Hepatocyte (in vitro differentiated cells): ENCODE results near the gene MAPK4. TPM values are rescaled to one million over a fixed set of nuclear protein-coding genes. Genes with fewer than 3 reads are reported as not detected.
"Not testable (repeated sequence)": the region's sequence is repeated elsewhere in the genome, so short reads cannot be mapped to it uniquely, and the experiment has no call there.

Experiments
- DNase-seq: peaks from one replicate; pipeline ENCODE4 v3.0.0-alpha.2; 2016; ENCODE audit warnings: low spot score
- H2AFZ ChIP-seq: fragments of 200-600 bp; sonication (generic); 2 replicates; pipeline ENCODE4 v1.6.0; 2016; ENCODE audit warnings: antibody characterized with exemption, mild to moderate bottlenecking
- H3K27ac ChIP-seq: fragments of 200-600 bp; sonication (generic); 2 replicates; pipeline ENCODE4 v1.5.1; 2016; ENCODE audit warnings: mild to moderate bottlenecking
- H3K27me3 ChIP-seq: fragments of 200-600 bp; sonication (generic); 2 replicates; pipeline ENCODE4 v1.6.1; 2016
- H3K36me3 ChIP-seq: fragments of 200-600 bp; sonication (generic); replicated peaks from 2 replicates; pipeline ENCODE4 v1.5.1; 2016; ENCODE audit warnings: low read depth; ENCODE audit not compliant: insufficient read depth
- H3K4me1 ChIP-seq: fragments of 200-600 bp; sonication (generic); 2 replicates; pipeline ENCODE4 v1.5.1; 2016; ENCODE audit warnings: mild to moderate bottlenecking, moderate library complexity; ENCODE audit not compliant: insufficient read depth
- H3K4me2 ChIP-seq: fragments of 200-600 bp; sonication (generic); 2 replicates; pipeline ENCODE4 v1.6.0; 2016
- H3K4me3 ChIP-seq: fragments of 200-600 bp; sonication (generic); 2 replicates; pipeline ENCODE4 v1.5.1; 2016; ENCODE audit warnings: mild to moderate bottlenecking
- H3K79me2 ChIP-seq: fragments of 200-600 bp; sonication (generic); 2 replicates; pipeline ENCODE4 v1.6.0; 2017; ENCODE audit warnings: mild to moderate bottlenecking
- H3K9me2 ChIP-seq: fragments of 200-600 bp; sonication (generic); replicated peaks from 2 replicates; pipeline ENCODE4 v1.6.0; 2017; ENCODE audit warnings: mild to moderate bottlenecking; ENCODE audit not compliant: insufficient read depth
- H3K9me3 ChIP-seq: fragments of 200-600 bp; sonication (generic); 2 replicates; pipeline ENCODE4 v1.5.1; 2016; ENCODE audit warnings: low read depth, mild to moderate bottlenecking
- H4K20me1 ChIP-seq: fragments of 200-600 bp; sonication (generic); 2 replicates; pipeline ENCODE4 v1.6.0; 2016; ENCODE audit warnings: mild to moderate bottlenecking; ENCODE audit not compliant: insufficient read depth, poor library complexity, severe bottlenecking
- EZH2 ChIP-seq: fragments of 200-600 bp; sonication (generic); IDR thresholded peaks from 2 replicates; pipeline ENCODE4 v1.6.1; 2016; ENCODE audit warnings: antibody characterized with exemption, mild to moderate bottlenecking, borderline replicate concordance
- EZH2phosphoT487 ChIP-seq: fragments of 200-600 bp; sonication (generic); IDR thresholded peaks from one replicate; pipeline ENCODE4 v1.6.1; 2018; ENCODE audit warnings: antibody characterized with exemption, mild to moderate bottlenecking, low read depth, moderate library complexity; ENCODE audit not compliant: unreplicated experiment, severe bottlenecking
- WGBS: methylation state at CpG from one replicate; pipeline ENCODE4 v1.1.6; 2016; ENCODE audit warnings: low lambda C conversion rate; ENCODE audit errors: missing lambda C conversion rate; 5-methylcytosine and 5-hydroxymethylcytosine counted together
- polyA plus RNA-seq: library from polyadenylated mRNA; unstranded; fragments of >200 nt; fragmentation: Nextera tagmentation; extraction: Ambion mirVana; gene quantifications from 2 replicates; pipeline ENCODE4 v1.2.1, GENCODE V29; 2016
- total RNA-seq: library from RNA; depleted of rRNA; stranded (reverse); fragments of >200 nt; gene quantifications from 2 replicates; pipeline ENCODE4 v1.2.3, GENCODE V29; 2014
- TF ChIP-seq, protein P1 (sequence below): fragments of 200-600 bp; sonication (generic); IDR thresholded peaks from 2 replicates; pipeline ENCODE4 v1.5.1; 2016; ENCODE audit warnings: antibody characterized with exemption, mild to moderate bottlenecking; ENCODE audit not compliant: poor library complexity

Gene MAPK4
- total and polyA plus RNA-seq, 2 experiments from 2014 or later = 2.0 to 2.4 TPM

DNA sequence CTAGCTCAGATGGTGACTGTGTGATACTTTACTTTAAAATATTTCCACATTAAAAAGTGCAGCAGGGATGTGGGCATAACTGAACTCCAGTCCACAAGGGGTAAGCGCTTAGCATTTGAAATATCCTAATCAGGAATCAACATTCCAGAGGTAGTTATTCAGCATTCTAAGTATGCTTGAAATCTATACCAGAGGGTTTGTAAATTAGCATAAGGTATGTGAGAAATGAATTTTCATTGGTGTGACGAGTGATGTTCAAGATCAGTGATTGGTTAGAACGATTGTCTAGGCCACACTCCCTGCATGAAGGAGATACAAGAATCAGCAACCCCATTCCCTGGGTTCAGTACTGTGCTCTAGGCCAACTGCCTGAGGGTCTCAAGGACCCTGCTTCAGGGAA lies 42.6 kb downstream of the MAPK4 start:
- Histone ChIP-seq H3K27ac (no peak overlapping the region), H4K20me1 (no peaks in the 10 kb centered on the region), H3K4me1 (no peaks in the 10 kb centered on the region), H3K27me3 (no peaks in the 10 kb centered on the region), H2AFZ (no peak overlapping the region), H3K4me2 (no peak overlapping the region), H3K9me2 (no peaks in the 10 kb centered on the region), H3K9me3 (no peaks in the 10 kb centered on the region), H3K79me2 (no peaks in the 10 kb centered on the region), H3K4me3 (no peak overlapping the region), H3K36me3 (no peaks in the 10 kb centered on the region)
- WGBS = 97% methylated on average over 3 of the region's 3 CpGs
- no peak for DNase-seq
- TF ChIP-seq EZH2phosphoT487 (no peak), EZH2 (no peak)
- TF ChIP-seq, protein P1, sequence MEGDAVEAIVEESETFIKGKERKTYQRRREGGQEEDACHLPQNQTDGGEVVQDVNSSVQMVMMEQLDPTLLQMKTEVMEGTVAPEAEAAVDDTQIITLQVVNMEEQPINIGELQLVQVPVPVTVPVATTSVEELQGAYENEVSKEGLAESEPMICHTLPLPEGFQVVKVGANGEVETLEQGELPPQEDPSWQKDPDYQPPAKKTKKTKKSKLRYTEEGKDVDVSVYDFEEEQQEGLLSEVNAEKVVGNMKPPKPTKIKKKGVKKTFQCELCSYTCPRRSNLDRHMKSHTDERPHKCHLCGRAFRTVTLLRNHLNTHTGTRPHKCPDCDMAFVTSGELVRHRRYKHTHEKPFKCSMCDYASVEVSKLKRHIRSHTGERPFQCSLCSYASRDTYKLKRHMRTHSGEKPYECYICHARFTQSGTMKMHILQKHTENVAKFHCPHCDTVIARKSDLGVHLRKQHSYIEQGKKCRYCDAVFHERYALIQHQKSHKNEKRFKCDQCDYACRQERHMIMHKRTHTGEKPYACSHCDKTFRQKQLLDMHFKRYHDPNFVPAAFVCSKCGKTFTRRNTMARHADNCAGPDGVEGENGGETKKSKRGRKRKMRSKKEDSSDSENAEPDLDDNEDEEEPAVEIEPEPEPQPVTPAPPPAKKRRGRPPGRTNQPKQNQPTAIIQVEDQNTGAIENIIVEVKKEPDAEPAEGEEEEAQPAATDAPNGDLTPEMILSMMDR = no peak

DNA sequence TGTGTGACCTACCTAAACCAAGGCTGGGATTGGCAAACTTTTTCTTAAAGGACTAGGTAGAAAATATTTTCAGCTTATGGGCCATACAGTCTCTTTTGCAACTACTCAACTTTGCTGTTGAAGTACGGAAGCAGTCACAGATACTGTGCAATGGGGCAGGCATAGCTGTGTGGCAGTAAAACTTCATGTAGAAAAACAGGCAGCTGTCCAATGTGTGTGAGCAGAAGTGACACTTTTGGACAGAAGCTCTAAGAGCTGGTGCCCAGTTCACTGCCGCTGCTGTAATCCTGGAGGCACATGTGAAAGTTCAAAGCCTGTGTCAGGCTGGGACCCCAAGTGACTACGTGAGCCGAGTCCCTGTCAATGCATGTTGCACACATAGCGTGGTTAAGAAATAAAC lies 46.7 kb downstream of the MAPK4 start:
- no peaks in the 10 kb centered on the region for H3K27me3 ChIP-seq
- TF ChIP-seq, protein P1 = no peak
- TF ChIP-seq EZH2 (no peak), EZH2phosphoT487 (no peak)
- no peak for DNase-seq
- no peaks in the 10 kb centered on the region for H4K20me1 ChIP-seq
- H3K4me3 ChIP-seq = no peak overlapping the region
- H3K9me2 ChIP-seq = no peaks in the 10 kb centered on the region
- H3K79me2 ChIP-seq = no peaks in the 10 kb centered on the region
- no peaks in the 10 kb centered on the region for H3K9me3 ChIP-seq
- H3K4me1 ChIP-seq = no peaks in the 10 kb centered on the region
- no peak overlapping the region for H2AFZ ChIP-seq
- H3K27ac ChIP-seq = no peak overlapping the region
- no peaks in the 10 kb centered on the region for H3K36me3 ChIP-seq
- H3K4me2 ChIP-seq = no peak overlapping the region
- 88% methylated on average over 5 of the region's 5 CpGs for WGBS

DNA sequence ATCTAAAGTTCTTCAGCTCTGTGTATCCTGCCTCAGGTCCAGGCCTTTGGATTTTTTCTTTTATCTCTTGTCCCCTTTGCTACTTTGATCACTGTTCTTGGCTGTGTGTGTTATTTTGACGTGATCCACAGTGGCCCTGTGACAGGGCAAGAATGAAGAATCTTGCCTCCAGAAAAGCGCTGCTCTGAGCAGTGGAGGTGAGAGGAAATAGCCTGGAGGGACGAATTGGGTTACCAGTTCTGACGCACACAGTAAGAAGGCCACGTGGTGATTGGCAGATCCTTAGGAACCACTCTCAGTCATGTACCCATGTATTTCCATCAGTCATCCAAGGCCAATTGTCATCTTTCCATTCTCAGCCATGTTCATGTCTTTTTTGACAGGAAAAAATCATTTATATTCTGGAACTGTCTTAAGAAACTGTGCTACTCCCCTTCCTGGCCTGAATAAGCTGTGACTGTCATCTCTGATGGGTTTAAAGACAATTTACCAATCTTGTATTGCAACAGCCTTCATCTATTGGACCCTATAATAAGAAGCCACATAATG lies 47.6 kb downstream of the MAPK4 start:
- Histone ChIP-seq H3K4me2 (no peak overlapping the region), H4K20me1 (no peaks in the 10 kb centered on the region), H3K9me2 (no peaks in the 10 kb centered on the region), H3K9me3 (no peaks in the 10 kb centered on the region), H3K4me3 (no peak overlapping the region), H3K27ac (no peak overlapping the region), H3K27me3 (no peaks in the 10 kb centered on the region), H3K79me2 (no peaks in the 10 kb centered on the region), H2AFZ (no peak overlapping the region), H3K36me3 (no peaks in the 10 kb centered on the region), H3K4me1 (peaks cover 6% of the 10 kb centered on the region)
- WGBS = 86% methylated on average over 5 of the region's 5 CpGs
- no peak for DNase-seq
- TF ChIP-seq, protein P1 = no peak
- no peak for TF ChIP-seq EZH2phosphoT487
- TF ChIP-seq EZH2 = no peak

DNA sequence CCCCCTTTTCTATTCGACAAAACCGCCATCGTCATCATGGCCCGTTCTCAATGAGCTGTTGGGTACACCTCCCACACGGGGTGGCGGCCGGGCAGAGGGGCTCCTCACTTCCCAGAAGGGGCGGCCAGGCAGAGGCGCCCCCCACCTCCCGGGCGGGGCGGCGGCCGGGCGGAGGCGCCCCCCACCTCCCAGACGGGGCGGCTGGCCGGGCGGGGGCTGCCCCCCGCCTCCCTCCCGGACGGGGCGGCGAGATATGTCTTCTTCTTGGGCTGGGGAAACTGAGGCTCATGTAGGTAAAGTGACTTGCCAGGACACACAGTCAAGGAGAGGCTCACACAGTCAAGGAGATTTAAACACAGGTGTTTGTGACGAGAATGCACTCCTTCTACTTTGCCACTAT lies 49.3 kb downstream of the MAPK4 start:
- WGBS = 88% methylated on average over 10 of the region's 26 CpGs
- not testable (repeated sequence) for H3K9me2 ChIP-seq, DNase-seq, H3K79me2 ChIP-seq, H3K27ac ChIP-seq, H3K36me3 ChIP-seq, H4K20me1 ChIP-seq, H3K4me1 ChIP-seq, H3K4me3 ChIP-seq, H3K9me3 ChIP-seq, H3K4me2 ChIP-seq, H3K27me3 ChIP-seq, H2AFZ ChIP-seq
